GM19193 (cell line): ENCODE data around the gene COMT.

ENCODE experiments used
- POLR2A ChIP-seq: IDR thresholded peaks from 4 replicates; pipeline ENCODE4 v1.6.1; 2011; ENCODE audit not compliant: insufficient read depth, insufficient read length; ENCODE audit errors: extremely low read depth

COMT gene

GRCh38 chr22:19933341-19934241, 8.0 kb upstream of the COMT start:
- no peak for TF ChIP-seq POLR2A

GRCh38 chr22:19936513-19936912, 5.1 kb upstream of the COMT start:
- TF ChIP-seq POLR2A = no peak

- no peak for TF ChIP-seq POLR2A
These were observed 3.7 kb upstream of the COMT start for GRCh38 chr22:19937616-19938473.

- TF ChIP-seq POLR2A = no peak
These were observed 822 bp upstream of the COMT start for GRCh38 chr22:19940536-19941364.

- no peak for TF ChIP-seq POLR2A
These were observed 847 bp downstream of the COMT start for GRCh38 chr22:19942157-19943081.

- TF ChIP-seq POLR2A = no peak
These were observed 1.8 kb downstream of the COMT start for GRCh38 chr22:19943082-19944026.

- TF ChIP-seq POLR2A = no peak
These were observed 6.6 kb downstream of the COMT start for GRCh38 chr22:19948057-19948760.

GRCh38 chr22:19951346-19951745, 9.8 kb downstream of the COMT start:
- TF ChIP-seq POLR2A = no peak

- no peak for TF ChIP-seq POLR2A
These were observed 13.9 kb downstream of the COMT start for GRCh38 chr22:19955241-19956128.

GRCh38 chr22:19957445-19957844, 15.9 kb downstream of the COMT start:
- no peak for TF ChIP-seq POLR2A
